Ramos (cell line): ENCODE data around the gene JAM3.
"Not testable (repeated sequence)": the region's sequence is repeated elsewhere in the genome, so short reads cannot be mapped to it uniquely, and the experiment has no call there.

ENCODE experiments used
- in situ Hi-C: fragments of 300-500 bp; cut with MboI; formaldehyde crosslinking; loops from one replicate; pipeline ENCODE4 v1.14.3; 2022; ENCODE audit warnings: low sequenced_read_pairs; ENCODE audit not compliant: unreplicated experiment

JAM3 gene

DNA sequence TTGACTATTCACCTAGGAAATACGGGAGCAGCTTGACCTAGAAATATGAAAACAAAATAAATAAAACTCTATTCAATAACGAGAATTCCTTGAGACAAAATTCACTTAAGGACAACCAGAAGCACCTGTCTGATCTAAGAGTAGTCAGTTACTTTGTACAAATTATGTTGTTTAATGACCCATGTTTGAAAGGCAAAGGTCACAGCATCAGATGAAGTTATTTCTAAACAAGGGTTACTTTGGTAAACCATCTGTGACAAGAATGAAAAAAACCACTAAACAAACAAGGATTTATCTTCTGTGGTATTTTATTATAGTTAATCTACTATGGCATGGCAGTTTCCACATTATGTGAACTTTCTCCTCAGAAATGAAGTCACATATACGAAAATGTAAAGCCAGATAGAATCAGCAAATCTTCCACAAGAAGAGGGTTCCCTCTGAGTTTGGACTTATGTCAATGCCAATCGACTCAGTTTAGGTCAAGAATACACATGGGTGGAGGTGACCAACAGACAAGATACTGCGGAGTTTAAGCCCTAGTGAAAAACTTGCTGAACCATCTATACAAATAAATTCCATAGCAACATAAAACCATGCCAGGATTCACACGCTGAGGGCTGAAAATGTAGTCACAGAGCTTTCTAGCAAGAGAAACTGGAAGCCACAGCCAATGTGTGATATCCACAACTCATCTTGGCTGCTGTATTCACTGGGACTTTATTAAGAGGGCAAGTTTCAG lies 101.5 kb downstream of the JAM3 start:
- in situ Hi-C loops: no loop called here

DNA sequence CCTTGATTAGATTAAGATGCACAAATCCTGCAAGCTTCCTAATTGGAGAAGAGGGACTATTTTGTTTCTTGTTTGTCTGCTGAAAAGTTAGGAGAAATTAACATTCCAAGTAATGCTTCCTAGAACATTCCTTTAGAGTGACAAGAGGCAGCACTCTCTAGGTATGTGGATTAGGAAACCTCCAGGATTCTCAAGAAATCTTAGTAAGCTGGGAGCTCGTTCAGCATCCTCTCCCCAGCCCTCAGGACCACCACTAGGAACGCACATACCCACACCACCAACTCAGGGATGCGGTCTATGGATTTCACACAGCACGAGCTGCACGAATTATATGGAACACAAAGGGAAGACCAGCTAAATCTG lies 102.0 kb downstream of the JAM3 start:
- in situ Hi-C loops: no loop called here

DNA sequence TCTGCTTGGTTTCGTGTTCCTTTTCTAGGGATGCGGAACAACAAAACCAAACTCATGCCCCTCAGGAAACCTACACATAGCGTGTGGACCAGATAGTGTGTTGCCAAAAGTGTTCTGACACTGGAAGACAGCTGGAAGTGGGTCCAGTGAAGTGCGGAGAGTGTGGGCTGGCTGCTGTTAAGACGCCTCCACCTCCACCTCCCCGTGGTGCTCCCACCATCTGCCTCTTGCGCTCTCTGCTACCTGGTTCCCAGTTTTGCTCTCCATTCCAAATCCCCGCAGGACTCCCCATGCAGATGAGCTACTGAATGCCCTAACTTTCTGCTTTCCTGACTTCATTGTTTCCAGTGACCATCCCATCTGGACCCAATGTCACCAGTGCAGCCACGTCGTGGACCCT lies 103.1 kb downstream of the JAM3 start:
- in situ Hi-C loops: no loop called here

DNA sequence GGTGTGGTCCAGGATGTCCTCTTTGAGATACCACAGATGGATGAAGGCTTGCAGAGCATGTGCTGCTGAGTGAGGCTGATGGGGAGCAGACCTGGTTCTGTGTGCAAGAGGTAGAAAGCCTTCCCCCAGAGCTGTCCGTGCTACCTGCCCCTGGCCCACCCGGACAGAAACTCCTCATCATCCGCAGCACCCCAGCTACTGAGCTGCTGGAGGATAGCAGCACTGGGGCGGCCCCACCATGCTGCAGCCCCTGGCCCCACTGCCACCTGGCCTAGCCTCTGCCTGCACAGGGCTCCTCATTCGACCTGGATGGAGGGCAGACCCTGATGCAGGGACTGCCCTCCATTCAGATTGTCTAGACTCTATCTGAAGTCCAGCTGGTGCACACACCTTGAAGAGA lies 104.4 kb downstream of the JAM3 start:
- in situ Hi-C loops: no loop called here

- in situ Hi-C loops: no loop called here
Observed at GRCh38 chr11:134176284-134176683, 107.4 kb downstream of the JAM3 start.

GRCh38 chr11:134178032-134178674 lies 109.3 kb downstream of the JAM3 start:
- in situ Hi-C loops: no loop called here

GRCh38 chr11:134181707-134182106 lies 112.8 kb downstream of the JAM3 start:
- in situ Hi-C loops: no loop called here

DNA sequence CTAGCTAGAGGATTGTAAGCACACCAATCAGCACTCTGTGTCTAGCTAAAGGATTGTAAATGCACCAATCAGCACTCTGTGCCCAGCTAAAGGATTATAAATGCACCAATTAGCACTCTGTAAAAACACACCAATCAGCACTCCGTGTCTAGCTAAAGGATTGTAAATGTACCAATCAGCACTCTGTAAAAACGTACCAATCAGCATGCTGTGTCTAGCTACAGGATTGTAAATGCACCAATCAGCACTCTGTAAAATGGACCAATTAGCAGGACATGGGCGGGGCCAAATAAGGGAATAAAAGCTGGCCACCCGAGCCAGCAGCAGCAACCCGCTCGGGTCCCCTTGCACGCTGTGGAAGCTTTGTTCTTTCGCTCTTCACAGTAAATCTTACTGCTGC lies 119.2 kb downstream of the JAM3 start:
- in situ Hi-C loops: not testable (repeated sequence)

- in situ Hi-C loops: no loop called here
Observed at GRCh38 chr11:134196756-134197155, 127.9 kb downstream of the JAM3 start.

DNA sequence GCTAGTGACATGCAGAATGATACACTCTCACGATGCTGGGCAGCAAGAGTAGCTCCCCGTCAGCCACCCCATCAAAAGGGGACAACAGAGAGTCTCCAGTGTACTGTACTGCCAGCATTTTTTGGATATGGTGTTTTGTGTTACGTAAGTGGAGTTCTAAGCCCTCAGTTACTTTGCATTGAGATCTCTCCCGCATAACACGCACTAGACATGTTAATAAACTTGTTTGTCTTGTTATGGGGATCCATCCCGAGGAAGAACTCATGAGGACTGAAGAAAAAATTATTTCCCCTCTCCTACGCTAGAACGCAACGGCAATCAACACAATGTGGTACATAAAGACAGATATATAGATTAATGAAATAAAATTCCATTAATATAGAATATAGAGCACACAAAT lies 130.7 kb downstream of the JAM3 start:
- in situ Hi-C loops: no loop called here

DNA sequence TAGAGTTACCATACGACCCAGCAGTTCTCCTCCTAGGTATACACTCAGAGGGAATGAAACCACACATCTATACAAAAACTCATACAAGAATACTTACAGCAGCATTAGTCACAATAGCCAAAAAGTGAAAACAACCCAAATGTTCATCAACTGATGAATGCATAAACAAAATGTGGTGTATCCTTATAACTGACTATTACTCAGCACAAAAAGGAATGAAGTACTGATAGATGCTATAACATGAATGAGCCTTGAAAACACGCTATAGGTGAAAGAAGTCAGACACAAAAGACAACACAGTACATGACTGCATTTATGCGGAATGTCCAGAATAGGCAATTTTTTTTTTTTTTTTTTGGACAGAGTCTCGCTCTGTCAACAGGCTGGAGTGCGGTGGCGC lies 131.8 kb downstream of the JAM3 start:
- in situ Hi-C loops: no loop called here
